ENCODE results near the gene GTF3A.

- TF ChIP-seq CTCF (IDR thresholded peaks at IDR 0.05) (no peak), EP300 (IDR thresholded peaks at IDR 0.05) (no peak), POLR2A (IDR thresholded peaks at IDR 0.05) (no peak)
Observed at GRCh38 chr13:27403727-27404385, 20.6 kb upstream of the GTF3A start.

Measured in tibial nerve (tissue), 4 donors.